Hematopoietic multipotent progenitor cell treated with erythropoietin and hydrocortisone succinate and interleukin-3 and kit ligand, for 6 days (in vitro differentiated cells): ENCODE data around the gene PEX12.
"Not testable (repeated sequence)": the region's sequence is repeated elsewhere in the genome, so short reads cannot be mapped to it uniquely, and the experiment has no call there.

Experiments
- DNase-seq: peaks from one replicate; pipeline ENCODE4 v3.0.0-alpha.2; 2015

Gene PEX12

GRCh38 chr17:35534576-35535093, 43.7 kb downstream of the PEX12 start:
- no peak for DNase-seq

- no peak for DNase-seq
Measured at GRCh38 chr17:35531160-35531559, 47.2 kb downstream of the PEX12 start.

GRCh38 chr17:35529866-35530265, 48.5 kb downstream of the PEX12 start:
- no peak for DNase-seq

- not testable (repeated sequence) for DNase-seq
Measured at GRCh38 chr17:35529326-35529725, 49.0 kb downstream of the PEX12 start.
